Ammon's horn (tissue), 1 donor: Measurements from ENCODE around the gene CAMK2G.
"Not testable (repeated sequence)": the region's sequence is repeated elsewhere in the genome, so short reads cannot be mapped to it uniquely, and the experiment has no call there.

ENCODE experiments used
- DNase-seq: peaks from one replicate; pipeline ENCODE4 v3.0.0-alpha.2; 2016; ENCODE audit warnings: low spot score

Gene CAMK2G

DNA sequence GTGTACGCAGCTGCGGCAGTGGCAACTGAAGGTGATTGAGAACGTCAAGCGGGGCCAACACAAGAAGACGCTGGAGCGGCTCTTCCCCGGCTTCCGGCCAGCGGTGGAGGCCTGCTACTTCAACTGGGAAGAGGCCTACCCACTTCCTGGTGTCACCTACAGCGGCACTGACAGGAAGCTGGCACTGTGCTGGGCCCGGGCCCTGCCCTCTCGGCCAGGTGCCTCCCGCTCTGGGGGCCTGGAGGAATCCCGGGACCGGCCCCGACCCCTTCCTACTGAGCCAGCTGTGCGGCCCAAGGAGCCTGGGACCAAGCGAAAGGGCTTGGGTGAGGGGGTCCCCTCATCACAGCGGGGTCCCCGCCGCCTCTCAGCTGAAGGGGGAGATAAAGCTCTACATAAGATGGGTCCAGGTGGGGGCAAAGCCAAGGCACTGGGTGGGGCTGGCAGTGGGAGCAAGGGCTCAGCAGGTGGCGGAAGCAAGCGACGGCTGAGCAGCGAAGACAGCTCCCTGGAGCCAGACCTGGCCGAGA, 82.4 kb downstream of the CAMK2G start:
- DNase-seq = no peak

DNA sequence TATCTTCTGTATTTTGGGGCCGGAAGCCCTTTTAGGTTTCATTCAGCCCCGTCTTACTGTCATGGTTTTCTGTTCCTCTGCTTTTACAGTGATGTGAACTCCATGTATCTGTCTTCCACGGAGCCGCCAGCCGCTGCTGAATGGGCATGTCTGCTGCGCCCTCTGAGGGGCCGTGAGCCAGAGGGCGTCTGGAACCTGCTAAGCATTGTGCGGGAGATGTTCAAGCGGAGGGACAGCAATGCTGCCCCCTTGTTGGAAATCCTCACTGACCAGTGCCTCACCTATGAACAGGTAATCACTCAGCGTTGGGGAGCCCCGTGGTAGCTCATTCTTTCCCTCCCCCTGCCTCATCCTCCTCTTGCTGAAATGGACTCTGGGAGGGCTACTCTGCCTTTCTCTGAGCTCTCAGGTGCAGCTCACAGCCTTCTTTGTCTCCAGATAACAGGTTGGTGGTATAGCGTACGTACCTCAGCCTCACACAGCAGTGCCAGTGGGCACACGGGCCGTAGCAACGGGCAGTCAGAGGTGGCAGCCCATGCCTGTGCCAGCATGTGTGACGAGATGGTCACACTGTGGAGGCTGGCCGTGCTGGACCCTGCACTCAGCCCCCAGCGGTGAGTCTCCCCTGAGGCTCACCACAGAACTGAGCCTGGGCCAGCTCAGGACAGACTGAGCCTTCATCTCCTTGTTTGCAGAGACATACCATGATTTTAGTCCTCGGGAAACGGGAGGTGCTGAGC, 83.3 kb downstream of the CAMK2G start:
- DNase-seq = no peak

DNA sequence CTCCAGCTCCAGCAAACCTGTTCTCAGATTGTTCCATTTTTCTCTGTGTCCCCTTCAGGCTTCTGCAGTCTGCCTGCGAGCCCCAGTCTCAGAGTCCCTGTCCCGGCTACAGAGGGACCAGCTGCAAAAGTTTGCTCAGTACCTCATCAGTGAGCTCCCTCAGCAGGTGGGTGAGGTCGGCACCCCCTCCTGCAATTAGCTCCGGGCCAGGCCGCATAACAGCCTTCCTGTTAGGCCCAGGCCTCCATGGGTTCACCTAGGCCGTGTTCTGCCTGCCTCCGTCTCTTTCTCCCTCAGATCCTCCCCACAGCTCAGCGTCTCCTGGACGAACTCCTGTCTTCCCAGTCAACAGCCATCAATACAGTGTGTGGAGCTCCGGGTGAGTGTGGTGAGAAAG, 84.7 kb downstream of the CAMK2G start:
- no peak for DNase-seq

GRCh38 chr10:73788864-73789658, 85.3 kb downstream of the CAMK2G start:
- DNase-seq = no peak

DNA sequence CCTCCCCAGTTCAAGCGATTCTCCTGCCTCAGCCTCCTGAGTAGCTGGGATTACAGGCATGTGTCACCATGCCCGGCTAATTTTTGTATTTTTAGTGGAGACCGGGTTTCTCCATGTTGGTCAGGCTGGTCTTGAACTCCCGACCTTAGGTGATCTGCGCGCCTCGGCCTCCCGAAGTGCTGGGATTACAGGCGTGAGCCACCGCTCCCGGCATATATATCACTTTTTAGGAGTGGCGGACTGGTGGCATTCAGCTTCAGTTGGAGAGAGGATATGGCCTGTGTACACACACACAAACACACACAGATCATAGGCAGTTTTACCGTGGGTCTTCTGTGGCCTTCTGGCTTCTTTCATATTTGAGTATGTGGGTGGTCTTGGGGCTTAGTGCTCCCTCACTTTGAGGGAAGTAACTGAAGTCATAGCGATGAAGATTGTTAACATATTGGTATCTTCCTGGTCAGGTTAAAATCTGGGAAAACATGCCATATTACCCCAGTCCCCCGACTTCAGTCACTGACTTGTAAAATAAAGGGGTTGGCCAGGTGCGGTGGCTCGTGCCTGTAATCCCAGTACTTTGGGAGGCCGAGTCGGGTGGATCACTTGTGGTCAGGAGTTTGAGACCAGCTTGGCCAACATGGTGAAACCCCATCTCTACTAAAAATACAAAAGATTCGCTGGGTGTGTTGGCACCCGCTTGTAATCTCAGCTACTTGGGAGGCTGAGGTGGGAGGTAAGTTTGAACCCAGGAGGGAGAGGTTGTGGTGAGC, 87.1 kb downstream of the CAMK2G start:
- DNase-seq = not testable (repeated sequence)

GRCh38 chr10:73786512-73786885, 87.9 kb downstream of the CAMK2G start:
- DNase-seq = no peak

- no peak for DNase-seq
Observed at GRCh38 chr10:73785721-73786511, 88.4 kb downstream of the CAMK2G start.

- peak; percentile 98 for DNase-seq
Observed at GRCh38 chr10:73785211-73785720, 89.1 kb downstream of the CAMK2G start, which contains the start of gene ZSWIM8. TSS of gene ZSWIM8 (plus strand) at chr10:73785606. CDS start at chr10:73785879, 273 bp downstream.

GRCh38 chr10:73782749-73783085, 91.6 kb downstream of the CAMK2G start:
- DNase-seq = no peak

GRCh38 chr10:73781879-73782748, 92.2 kb downstream of the CAMK2G start, which contains the start of gene CHCHD1:
TSS of gene CHCHD1 (plus strand) at chr10:73782048. CDS start at chr10:73782076, 28 bp downstream.
- peak; percentile 94 for DNase-seq

DNA sequence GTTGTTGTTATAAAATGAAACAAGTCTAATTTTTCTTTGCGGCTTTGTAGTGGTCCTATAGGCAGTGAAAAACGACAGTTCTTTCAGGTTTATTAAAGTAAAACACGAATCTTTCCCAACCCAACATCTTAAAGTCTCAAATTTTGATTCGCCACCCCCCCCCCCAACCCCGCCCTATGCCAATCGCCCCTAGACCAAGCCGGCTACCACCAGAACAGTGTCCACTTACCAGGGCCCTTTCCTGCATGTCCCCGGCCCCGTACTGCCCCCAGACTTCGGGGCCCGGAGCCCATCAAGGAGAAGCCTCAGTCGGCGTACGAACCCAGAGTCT, 92.8 kb downstream of the CAMK2G start:
- no peak for DNase-seq

- no peak for DNase-seq
Observed at GRCh38 chr10:73780966-73781365, 93.4 kb downstream of the CAMK2G start.

DNA sequence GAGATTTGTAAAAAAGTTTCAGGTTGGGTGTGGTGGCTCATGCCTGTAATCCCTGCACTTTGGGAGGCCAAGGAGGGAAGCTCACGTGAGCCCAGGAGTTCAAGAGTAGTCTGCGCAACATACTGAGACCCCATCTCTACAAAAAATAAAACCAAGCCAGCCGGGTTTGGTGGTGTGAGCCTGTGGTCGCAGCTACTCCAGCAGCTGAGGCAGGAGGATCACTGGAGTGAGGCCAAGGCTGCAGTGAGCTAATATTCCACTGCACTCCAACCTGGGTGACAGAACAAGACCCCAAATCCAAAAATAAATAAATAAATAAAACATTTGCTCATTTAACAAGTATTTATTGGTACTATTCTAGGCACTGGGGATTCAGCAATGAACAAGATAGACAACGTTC, 94.1 kb downstream of the CAMK2G start:
- DNase-seq = no peak

DNA sequence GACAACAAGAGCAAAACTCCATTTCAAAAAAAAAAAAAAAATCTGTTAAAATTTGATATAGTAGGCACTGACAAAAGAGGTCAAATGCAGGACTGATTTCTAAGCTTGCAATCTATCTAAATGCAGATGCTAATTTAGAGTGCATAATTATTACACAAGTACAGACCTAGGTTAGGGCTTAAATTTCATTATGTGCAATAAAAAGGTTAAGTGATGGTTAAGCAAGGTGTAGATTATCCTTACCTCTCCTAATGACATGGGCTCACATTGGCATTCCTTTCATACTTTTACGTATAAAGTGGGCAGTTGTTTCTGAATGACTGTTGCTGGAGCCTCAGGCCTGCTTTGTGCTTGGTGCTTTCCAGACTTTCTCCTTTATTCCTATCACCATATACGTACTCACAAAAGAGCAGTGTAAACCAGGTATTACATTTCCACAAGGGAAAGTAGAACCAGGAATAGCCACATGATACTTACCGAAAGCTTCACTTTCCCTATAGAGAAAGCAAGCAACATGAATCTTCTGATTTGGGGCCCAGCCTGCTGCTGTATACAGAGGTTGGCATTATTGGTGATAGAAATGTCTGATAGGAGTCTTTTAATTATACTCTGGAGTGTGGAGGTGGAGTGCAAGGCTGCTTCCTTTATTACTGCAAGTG, 94.7 kb downstream of the CAMK2G start:
- DNase-seq = no peak

DNA sequence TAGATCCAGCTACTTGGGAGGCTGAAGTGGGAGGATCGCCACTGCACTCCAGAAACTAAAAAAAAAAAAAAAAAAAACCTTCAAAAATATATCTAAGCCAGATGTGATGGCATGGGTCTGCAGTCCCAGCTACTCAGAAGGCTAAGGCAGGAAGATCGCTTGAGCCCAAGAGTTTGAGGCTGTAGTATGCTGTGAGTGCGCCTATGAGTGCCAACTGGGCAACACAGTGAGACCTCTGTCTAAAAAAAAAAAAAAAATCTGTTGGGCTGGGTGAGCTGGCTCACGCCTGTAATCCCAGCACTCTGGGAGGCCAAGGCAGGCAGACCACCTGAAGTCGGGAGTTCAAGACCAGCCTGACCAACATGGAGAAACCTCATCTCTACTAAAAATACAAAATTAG, 95.3 kb downstream of the CAMK2G start:
- no peak for DNase-seq

DNA sequence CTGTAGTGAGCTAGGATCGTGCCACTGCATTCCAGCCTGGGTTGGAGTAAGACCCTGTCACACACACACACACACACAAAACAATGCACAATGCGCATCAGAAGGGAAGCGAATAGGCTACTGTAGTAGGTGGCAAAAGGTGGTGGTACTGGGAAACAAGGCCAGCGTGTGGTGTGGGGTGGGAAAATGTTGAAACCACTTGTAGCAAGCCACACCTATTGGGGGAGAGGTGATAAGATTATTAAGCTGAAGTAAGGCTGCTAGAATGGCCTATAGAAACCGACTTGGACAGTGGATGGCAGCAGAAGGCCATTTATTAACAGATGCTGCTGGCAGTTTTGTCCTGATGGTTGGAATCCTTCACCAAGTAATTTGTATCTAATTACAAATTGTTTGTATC, 99.7 kb downstream of the CAMK2G start:
- DNase-seq = no peak

GRCh38 chr10:73773152-73773879, 101.0 kb downstream of the CAMK2G start:
- DNase-seq = no peak

DNA sequence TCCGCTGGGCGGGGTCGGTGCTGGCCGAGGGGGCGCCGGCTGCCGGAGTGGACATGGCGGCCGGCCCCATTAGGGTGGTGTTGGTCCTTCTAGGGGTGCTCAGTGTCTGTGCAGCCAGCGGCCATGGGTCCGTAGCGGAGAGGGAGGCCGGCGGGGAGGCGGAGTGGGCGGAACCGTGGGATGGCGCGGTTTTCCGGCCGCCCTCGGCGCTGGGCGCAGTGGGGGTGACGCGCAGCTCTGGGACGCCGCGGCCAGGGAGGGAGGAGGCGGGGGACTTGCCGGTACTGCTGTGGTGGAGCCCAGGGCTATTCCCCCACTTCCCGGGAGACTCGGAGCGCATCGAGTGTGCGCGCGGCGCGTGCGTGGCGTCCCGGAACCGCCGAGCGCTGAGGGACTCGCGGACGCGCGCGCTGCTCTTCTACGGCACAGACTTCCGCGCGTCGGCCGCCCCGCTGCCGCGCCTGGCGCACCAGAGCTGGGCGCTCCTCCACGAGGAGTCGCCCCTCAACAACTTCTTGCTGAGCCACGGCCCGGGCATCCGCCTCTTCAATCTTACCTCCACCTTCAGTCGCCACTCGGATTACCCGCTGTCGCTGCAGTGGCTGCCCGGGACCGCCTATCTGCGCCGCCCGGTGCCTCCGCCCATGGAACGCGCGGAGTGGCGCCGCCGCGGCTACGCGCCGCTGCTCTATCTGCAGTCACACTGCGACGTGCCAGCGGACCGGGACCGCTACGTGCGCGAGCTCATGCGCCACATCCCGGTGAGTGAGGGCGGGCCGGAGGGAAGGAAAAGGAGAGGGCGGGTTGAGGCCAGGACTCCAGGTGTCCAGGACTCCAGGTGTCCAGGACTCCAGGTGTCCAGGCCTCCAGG, 101.8 kb downstream of the CAMK2G start:
- peak; percentile 83 for DNase-seq
